Uterus (tissue), 2 donors: ENCODE results near the gene AGBL1.

Source experiments
- POLR2A ChIP-seq, 2 donors: fragments of 450-650 bp; IDR thresholded peaks; one replicate each; pipeline ENCODE4 v1.6.1; 2016; ENCODE audit warnings: antibody characterized with exemption in 2 of 2, mild to moderate bottlenecking in 1 of 2, moderate library complexity in 1 of 2
- TF ChIP-seq, protein P1 (sequence below), 4 experiments: fragments of 200-600 bp in 2 of 4; fragments of 450-650 bp in 2 of 4; sonication (generic) in 2 of 4; IDR thresholded peaks; one replicate each; pipeline ENCODE4 v1.5.1; 2016 to 2019; ENCODE audit warnings: antibody characterized with exemption in 4 of 4, mild to moderate bottlenecking in 2 of 4, moderate library complexity in 1 of 4

- TF ChIP-seq POLR2A (IDR thresholded peaks at IDR 0.05): no peak
- TF ChIP-seq, protein P1, sequence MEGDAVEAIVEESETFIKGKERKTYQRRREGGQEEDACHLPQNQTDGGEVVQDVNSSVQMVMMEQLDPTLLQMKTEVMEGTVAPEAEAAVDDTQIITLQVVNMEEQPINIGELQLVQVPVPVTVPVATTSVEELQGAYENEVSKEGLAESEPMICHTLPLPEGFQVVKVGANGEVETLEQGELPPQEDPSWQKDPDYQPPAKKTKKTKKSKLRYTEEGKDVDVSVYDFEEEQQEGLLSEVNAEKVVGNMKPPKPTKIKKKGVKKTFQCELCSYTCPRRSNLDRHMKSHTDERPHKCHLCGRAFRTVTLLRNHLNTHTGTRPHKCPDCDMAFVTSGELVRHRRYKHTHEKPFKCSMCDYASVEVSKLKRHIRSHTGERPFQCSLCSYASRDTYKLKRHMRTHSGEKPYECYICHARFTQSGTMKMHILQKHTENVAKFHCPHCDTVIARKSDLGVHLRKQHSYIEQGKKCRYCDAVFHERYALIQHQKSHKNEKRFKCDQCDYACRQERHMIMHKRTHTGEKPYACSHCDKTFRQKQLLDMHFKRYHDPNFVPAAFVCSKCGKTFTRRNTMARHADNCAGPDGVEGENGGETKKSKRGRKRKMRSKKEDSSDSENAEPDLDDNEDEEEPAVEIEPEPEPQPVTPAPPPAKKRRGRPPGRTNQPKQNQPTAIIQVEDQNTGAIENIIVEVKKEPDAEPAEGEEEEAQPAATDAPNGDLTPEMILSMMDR (IDR thresholded peaks at IDR 0.05): no peak
Observed at GRCh38 chr15:86327230-86327865, 247.7 kb downstream of the AGBL1 start.
